Measurements from ENCODE around the gene LLGL2.

Gene LLGL2

DNA sequence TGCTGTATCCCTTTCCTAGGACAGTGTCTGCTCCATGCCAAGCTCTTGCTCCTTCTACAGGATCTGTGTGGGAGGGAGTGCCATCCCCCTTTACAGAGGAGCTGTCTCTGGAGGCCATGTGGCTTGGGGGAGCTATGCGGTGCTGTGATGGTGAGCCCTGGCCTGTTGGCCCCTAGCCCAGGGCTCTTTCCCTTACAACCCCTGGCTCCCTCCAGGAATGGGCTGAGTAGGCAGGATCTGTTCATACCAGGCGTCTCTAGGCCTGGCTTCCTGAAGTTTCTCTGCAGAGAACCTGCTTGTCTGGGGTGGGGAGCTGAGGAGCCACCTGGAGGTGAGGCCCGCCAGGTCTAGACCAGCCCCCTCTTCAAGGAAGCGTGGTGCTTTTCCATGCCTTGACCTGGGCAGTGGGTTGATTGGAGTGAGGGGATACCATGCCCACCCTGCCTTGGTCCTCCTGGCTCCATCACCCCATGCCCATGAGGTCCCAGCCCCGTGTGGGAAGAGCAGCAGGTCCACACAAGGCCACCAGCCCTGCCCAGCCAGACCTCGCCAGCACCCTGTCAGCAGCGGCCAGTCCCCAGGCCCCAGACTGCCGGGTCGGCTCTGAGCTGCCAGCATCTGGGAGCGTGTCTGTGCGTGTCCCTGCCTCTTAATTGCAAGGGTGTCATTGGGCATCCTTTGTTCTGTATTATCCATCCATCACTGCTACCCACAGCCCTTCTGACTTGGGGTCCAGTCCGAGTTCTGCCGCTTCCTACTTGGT, 14.7 kb downstream of the LLGL2 start:
- DNase-seq = no peak
- in situ Hi-C loops (cut with HindIII; ENCODE audit: low pct_ligation_motif_present, low pct_unique_long_range_greater_than_20kb, low sequenced_read_pairs) = no loop called here

DNA sequence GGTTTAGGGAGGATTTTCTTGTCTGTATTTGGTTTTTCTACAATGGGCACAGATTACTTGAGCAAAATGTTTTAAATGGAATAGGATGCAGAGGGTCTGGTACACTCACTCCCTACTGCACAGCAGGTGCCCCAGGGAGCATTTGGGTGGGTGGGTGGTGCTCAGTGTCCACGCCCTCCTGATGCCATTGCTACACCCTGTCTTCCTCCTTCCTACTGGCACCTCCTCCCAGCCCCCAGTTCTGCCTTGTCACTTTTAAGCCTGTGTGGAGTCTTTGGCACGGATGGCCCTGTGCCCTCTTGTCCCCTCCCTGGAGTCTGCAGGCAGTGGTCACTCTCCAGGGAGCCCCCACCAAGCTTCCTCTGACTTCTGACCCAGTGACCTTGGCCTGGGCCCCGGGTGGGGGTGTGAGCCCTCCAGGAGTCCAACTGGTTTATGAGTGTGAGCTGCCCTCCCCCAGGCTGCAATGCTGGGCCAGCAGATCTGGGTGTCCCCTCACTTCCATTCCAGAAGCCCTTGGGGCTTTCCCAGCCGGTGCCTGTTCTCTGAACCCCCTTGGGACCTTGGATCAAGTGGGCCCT, 15.5 kb downstream of the LLGL2 start:
- in situ Hi-C loops (cut with HindIII; ENCODE audit: low pct_ligation_motif_present, low pct_unique_long_range_greater_than_20kb, low sequenced_read_pairs) = no loop called here
- DNase-seq = no peak

DNA sequence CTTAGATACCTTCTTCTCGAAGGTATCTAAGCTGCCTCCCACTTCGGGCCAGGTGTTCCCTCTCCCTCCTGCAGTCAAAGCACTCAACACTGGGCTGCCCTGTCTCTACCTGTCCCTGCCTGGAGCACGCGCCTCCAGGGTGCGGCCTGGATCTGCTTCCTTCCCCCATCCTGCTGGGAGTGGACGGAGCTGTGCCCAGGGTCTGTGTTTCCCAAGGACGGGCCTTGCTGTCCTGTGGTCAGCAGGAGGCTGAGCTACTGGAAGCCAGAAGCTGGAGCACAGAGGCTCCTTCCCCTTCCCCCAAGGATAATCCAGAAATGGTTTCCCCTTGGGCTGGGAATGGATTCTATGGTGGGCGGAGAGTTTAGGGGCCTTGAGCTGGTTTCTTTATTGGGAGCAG, 16.7 kb downstream of the LLGL2 start:
- no peak for DNase-seq
- in situ Hi-C loops (cut with HindIII; ENCODE audit: low pct_ligation_motif_present, low pct_unique_long_range_greater_than_20kb, low sequenced_read_pairs) = no loop called here

DNA sequence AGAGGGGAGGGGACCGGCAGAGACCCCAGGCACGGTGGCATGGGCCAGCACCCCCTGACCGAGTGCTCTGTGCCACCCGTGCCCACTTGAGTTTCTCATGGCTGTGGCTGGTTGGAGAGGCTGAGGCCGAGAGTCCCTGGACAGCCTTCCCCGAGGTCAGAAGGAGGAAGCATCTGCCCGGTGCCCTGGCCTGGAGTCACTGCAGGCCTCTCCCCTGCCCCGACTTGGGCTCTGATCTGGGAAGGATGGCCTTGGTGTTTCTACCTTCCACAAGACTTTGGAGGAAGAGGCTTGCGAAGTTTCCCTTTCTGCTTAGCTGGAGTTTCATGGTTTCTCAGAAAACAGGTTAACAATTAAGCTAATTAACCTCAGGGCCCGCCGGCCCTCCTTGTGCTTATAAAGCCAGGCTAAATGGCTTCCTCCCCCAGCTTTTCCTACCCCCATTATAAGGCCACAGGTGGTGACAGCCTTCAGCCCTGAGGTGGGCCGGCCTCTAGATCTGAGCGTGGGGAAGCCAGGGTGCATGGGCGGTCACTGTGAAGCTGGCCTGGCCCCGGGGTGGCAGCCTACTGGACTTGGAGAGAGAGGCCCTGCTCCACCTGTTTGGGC, 17.3 kb downstream of the LLGL2 start:
- DNase-seq = no peak
- in situ Hi-C loops (cut with HindIII; ENCODE audit: low pct_ligation_motif_present, low pct_unique_long_range_greater_than_20kb, low sequenced_read_pairs) = no loop called here

DNA sequence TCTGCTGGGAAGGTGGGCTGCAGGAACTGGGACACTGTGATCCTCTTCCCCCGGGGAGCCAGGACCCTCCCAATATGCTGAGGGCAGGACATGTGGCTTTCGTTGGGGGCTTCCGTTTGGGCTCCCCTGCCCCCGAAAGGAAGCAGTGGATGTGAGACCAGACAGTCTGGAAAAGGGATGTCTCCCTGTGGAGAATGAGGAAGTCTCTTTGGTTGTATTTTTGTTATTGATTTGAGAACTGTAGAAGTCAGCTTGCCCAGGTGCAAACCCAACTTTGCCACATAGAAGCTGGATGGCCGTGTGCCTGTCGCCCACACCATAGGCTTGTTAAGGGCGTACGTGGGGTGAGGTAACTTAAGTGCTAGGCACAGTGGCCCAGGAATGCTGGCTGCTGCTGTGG, 18.8 kb downstream of the LLGL2 start:
- DNase-seq = no peak
- in situ Hi-C loops (cut with HindIII; ENCODE audit: low pct_ligation_motif_present, low pct_unique_long_range_greater_than_20kb, low sequenced_read_pairs) = no loop called here

DNA sequence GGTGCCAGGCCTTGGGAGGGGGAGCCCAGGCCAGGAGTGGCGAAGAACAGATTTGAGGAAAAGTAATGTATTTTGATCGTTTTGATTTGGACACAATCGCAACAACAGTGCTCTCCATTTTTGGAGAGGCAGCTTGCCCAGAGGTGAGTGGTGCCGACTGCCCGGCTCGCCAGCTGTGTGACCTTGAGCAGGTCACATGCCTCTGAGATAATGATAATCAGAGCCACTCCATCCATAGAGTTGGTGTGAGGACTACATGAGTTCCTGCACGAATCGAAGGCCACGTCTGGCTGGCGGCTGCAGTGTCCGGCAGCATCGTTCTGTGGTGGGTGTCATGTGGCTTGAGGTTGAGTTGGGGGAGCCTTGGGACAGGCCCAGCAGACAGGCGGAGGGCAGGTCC, 20.7 kb downstream of the LLGL2 start:
- DNase-seq = no peak
- in situ Hi-C loops (cut with HindIII; ENCODE audit: low pct_ligation_motif_present, low pct_unique_long_range_greater_than_20kb, low sequenced_read_pairs) = no loop called here

DNA sequence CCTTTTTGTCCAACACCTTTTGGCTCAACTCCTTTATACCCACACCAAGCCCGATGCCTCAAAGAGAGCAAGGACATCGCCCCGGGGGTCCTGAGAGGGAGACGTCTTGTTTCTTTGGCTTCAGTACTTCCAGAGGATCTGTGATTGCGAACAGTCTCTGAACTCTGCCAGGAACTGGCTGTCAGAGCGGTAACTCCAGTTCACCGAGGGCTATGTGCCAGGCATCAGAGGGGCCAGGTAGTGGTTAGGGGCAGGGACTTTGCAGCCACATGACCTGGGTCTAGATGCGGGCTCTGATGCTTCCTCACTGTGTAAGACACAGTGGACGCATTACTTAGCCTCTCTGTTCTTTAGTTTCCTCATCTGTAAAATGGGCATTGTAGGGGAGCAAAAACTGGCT, 21.6 kb downstream of the LLGL2 start:
- DNase-seq = no peak
- in situ Hi-C loops (cut with HindIII; ENCODE audit: low pct_ligation_motif_present, low pct_unique_long_range_greater_than_20kb, low sequenced_read_pairs) = no loop called here

DNA sequence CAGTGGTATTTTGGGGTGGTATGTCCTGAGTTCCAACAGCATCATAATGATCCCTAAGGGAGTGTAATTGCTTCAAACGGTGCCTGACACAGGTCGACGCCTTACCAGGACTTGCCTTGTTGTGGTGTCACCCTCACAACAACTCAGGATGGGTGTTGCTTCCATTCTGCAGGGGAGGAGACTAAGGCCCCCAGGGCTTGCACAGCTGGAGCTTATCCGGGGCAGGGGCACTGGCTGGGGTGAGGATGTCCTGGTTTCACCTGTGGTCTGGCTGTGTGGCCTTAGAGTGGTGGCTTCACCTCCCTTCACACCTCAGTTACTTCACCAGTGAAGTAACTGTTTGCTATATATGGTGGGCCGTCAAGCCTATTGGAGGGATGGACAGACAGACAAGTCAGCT, 23.3 kb downstream of the LLGL2 start:
- no peak for DNase-seq
- in situ Hi-C loops (cut with HindIII; ENCODE audit: low pct_ligation_motif_present, low pct_unique_long_range_greater_than_20kb, low sequenced_read_pairs) = no loop called here

DNA sequence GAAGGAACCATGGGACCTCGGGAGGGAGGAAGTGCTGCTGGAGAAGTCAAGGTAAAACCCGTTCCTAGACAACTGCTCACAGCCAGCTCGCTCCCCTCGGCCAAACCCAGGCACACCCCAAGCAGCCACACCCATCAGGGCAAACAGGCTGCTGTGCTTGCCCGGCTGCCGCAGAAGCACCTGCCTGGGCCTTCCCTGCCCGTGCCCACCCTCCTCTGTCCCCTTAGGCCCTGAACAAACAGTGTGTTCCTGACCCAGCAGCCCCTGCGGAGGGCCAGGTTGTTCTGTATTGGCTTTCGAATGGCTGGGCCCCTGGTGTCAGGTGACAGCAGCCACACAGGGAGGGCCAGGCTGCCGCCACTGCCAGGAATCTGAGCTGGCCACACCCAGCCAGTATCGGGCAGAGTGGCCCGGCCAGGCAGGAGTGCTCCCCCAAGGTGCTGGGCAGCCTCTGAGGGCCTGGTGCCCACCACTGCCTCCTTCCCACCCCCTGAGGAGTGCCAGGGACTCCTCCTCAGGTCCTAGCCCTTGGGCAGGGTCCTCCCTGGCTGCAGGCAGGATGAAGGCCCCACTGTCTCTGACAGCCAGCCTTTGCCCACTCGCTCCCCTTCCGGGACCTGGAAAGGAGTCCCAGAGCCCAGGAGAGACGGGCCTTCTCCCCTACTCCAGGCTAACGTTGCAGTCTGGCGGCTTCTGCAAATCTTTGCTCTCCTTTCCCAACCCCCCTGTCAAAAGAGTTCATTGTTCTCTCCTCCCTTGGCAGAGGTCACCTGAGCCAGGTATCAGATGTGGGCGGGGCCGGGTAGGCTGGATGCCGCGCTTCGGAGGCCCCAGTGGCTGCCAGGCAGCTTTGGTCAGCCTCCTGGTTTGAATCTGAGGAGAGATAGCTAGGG, 24.0 kb downstream of the LLGL2 start:
- no peak for DNase-seq
- in situ Hi-C loops (cut with HindIII; ENCODE audit: low pct_ligation_motif_present, low pct_unique_long_range_greater_than_20kb, low sequenced_read_pairs) = no loop called here

DNA sequence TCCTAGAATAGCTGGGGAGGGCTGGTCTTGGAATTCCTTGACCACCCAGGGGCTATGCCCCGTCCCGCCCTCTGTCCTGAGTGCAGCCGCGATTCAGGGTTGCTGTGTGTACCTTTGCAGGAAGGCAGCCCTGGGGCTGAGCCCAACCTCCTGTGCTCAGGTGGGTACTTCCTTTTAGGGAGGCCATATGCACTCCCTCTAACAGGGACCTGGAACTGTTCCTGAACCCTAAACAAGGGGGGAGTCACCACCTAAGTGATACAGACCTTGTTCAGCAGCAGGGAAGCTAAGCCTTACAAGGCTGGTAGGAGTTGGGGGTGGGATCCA, 24.6 kb downstream of the LLGL2 start:
- DNase-seq = no peak
- in situ Hi-C loops (cut with HindIII; ENCODE audit: low pct_ligation_motif_present, low pct_unique_long_range_greater_than_20kb, low sequenced_read_pairs) = no loop called here

DNA sequence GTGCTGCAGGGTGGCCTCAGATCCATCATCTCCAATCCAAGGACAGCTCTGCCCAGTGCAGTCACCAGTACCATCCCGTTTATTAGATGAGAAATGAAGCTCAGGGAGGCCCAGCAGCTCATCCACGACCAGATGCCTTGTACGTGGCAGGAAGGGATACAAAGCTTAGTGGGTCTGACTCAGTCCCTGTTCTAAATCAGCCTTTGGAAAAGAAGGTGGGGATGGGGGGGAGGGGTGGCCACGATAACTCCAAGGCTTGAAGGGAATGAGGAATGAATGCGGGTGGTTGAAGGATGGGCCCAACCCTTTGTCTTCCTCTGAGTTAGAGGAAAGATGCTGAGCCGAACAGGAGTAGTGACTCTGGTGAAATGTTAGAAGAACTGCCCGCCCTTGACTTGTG, 25.8 kb downstream of the LLGL2 start:
- in situ Hi-C loops (cut with HindIII; ENCODE audit: low pct_ligation_motif_present, low pct_unique_long_range_greater_than_20kb, low sequenced_read_pairs) = no loop called here
- no peak for DNase-seq

DNA sequence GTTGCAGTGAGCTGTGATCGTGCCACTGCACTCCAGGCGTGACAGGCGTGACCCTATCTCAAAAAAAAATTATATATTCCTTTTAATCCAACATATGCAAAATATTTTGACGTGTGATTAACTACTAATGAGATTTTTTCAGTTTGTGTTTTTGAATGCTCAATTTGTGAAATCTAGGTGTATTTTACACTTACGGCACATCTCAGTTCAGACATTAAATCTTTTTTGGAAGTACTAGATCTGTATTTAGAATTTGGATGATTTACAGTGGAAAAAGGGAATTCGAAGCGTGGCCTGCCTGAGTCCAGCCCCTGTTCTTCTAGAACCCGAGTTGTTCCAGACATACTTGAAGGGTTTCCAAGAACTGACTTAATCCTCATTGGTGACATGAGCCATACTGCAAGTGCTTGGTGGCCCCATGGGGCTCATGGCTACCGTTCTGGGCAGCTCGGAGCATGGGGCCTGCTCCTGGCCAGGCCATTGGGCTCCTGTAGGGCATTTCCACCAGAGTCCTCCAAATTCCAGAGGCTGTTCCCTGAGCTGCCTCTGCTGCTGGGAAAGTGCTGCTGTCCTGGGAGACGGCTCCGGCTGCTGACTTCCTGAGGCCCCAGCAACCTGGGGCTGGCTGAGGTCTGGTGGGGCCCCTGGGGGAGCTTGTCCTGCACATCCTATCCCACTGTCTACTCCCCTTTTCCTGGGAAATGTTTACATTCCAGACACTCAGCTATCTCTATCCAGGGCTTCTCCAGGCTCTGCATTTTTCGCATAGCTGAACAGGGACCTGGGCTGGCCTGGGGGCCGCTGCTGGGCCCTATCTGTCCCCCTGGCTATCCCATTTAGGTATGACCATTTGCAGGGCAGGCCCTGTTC, 27.2 kb downstream of the LLGL2 start:
- peak; percentile 8 for DNase-seq
- in situ Hi-C loops (cut with HindIII; ENCODE audit: low pct_ligation_motif_present, low pct_unique_long_range_greater_than_20kb, low sequenced_read_pairs) = no loop called here

DNA sequence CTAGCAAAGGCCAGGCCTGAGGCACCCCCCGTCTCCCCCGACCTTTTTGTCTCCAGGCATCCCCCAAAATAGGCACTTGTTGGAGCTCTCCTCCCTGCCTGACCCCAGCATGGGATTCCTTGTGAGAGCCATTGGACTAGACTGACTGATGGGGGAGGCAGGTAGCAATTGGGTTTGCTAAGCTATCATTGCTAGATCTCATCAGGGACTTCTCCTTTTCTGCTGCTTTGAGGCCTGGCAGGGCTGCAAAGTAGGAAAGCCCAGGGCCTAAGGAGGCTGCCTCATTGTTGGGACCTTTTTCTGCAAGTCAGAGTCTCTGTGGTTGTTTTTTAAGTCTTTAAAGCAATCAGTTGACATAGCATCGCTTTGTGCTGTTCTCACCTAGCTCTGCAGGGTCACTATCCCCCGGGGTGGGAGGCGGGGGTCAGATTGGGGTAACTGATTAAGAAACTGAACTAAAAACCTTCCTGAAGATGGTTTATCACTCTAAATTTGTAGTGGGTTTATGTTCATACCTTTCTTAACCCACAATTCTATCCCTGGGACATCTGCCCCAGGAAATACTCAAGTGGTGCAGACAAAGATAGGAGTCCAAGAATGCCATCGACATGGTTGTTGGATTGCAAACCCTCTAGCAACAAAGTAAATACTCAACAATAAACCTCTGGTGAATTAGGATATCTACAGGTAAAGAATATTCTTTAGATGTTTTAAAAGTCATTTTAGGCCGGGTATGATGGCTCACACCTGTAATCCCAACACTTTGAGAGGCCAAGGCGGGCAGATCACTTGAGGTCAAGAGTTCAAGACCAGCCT, 28.0 kb downstream of the LLGL2 start:
- DNase-seq = no peak
- in situ Hi-C loops (cut with HindIII; ENCODE audit: low pct_ligation_motif_present, low pct_unique_long_range_greater_than_20kb, low sequenced_read_pairs) = no loop called here

DNA sequence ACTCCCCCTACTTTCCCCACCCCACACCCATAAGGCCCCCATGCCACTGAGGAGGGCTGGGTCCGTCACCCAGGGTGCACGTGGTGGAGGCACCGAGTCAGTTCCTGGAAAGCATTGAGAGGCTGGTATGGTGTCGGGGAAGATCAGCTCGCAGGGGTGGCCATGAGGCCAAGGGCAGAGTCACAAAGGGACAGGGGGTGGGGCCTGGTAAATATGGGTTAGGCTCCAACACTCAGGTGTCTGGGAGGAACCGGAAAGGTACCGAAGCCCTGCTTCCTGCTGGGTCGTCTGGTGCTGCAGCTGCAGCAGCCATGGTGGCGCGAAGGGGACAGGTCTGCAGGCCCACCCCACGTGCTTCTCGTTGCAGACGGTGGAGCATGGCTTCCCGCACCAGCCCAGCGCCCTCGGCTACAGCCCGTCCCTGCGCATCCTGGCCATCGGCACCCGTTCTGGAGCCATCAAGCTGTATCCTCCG, 30.2 kb downstream of the LLGL2 start:
- in situ Hi-C loops (cut with HindIII; ENCODE audit: low pct_ligation_motif_present, low pct_unique_long_range_greater_than_20kb, low sequenced_read_pairs) = no loop called here

DNA sequence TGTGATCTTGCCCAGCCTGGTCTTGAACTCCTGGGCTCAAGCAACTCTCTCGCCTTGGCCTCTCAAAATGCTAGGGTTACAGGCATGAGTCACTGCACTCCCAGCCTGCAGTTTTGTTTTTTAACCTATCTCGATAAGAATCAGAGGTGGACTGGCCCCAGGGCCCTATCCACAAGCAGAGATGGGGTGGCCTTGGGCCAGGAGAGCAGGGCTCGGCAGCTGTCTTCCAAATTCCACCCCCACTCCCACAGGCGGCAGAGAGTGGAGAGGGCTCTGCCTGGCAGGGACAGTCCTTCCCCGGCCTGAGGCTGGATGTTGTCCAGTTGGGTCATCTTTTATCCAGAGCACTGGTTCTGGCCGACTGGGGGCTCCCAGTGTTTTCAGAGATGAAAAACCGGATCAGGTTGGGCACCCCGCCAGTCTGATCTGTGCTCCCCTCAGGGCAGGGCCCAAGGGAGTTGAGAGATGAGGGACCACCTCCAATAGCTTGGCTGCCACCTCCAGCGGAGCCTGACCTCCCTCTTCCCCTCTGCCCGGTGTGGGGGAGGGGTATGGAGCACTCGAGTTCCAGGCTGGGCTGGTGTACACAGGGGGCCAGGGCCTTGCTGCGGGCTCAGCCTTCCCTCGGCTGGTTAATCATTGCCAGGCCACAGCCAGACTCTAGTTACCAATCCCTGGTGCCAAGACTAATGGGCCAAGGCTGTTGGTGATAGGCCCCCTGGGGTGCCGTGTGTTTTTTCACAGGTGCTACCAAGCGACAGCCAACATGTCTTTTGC, 31.8 kb downstream of the LLGL2 start:
- peak; percentile 96 for DNase-seq

More for the DNA sequence above, 30.2 kb downstream of the LLGL2 start:
- no peak for DNase-seq

DNA sequence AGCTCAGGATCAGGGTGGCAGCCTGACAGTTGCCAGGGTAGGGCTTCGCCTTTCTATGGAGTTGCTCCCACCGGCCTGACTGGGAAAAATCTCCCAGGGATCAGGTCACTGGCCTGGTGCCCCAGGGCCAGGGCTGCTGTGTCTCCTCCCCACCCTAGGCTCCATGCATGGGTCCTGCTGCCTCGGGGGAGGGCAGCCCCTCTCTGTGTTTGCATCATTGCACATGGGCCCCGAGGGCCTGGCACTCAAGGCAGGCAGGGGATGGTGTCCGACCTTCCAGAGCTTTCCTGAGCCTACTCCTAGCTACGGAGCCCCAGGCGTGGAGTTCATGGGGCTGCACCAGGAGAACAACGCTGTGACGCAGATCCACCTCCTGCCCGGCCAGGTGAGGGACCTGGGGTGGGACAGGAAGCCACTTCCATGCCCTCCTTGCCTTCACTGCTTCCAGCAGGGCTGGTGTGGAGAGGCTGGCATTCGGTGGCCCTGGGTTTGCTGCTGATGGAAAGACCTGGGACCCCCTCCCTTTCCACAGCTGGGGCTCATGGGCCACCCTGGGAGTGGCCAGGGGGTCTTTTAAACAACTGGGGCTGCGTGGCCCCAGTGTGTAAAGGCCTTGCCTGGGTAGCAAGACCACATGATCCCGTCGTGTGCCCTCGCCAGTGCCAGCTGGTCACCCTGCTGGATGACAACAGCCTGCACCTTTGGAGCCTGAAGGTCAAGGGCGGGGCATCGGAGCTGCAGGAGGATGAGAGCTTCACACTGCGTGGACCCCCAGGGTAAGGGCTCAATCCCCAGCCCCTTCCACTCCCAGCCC, 32.6 kb downstream of the LLGL2 start:
- in situ Hi-C loops (cut with HindIII; ENCODE audit: low pct_ligation_motif_present, low pct_unique_long_range_greater_than_20kb, low sequenced_read_pairs) = no loop called here
- no peak for DNase-seq

More for the DNA sequence above, 31.8 kb downstream of the LLGL2 start:
- in situ Hi-C loops (cut with HindIII; ENCODE audit: low pct_ligation_motif_present, low pct_unique_long_range_greater_than_20kb, low sequenced_read_pairs) = no loop called here
